Measurements from ENCODE around the gene NKTR.

Gene NKTR

GRCh38 chr3:42600111-42600957 lies at the start of gene NKTR:
Gene NKTR, plus strand, starts transcription at chr3:42600686. Its CDS starts 321 bp downstream, at chr3:42601007.
- TF ChIP-seq REST (IDR thresholded peaks at IDR 0.05; ENCODE audit: low read depth) = no peak
- TF ChIP-seq EGR1 (IDR thresholded peaks at IDR 0.05) = peak; percentile 100
- TF ChIP-seq MAX (IDR thresholded peaks at IDR 0.05) = peak; percentile 73
- no peak for TF ChIP-seq FOXM1 (IDR thresholded peaks at IDR 0.05; ENCODE audit: borderline replicate concordance, low read depth)
- peak; percentile 61 for TF ChIP-seq TAF1 (IDR thresholded peaks at IDR 0.05; ENCODE audit: low read depth)
- no peak for TF ChIP-seq TCF12 (IDR thresholded peaks at IDR 0.05; ENCODE audit: low read depth)
- no peak for TF ChIP-seq USF1 (IDR thresholded peaks at IDR 0.05)
- TF ChIP-seq RAD21 (IDR thresholded peaks at IDR 0.05; ENCODE audit: low read depth) = no peak
- TF ChIP-seq ZBTB7A (IDR thresholded peaks at IDR 0.05; ENCODE audit: low read depth) = no peak
- TF ChIP-seq TEAD4 (IDR thresholded peaks at IDR 0.05) = peak; percentile 69; the same call in 1 of the 2 replicates
- TF ChIP-seq NFIC (IDR thresholded peaks at IDR 0.05) = peak; percentile 43; the same call in 1 of the 2 replicates
- TF ChIP-seq YY1 (IDR thresholded peaks at IDR 0.05; ENCODE audit: low read depth) = peak; percentile 16; the same call in 1 of the 2 replicates
- TF ChIP-seq EP300 (IDR thresholded peaks at IDR 0.05; ENCODE audit: borderline replicate concordance) = no peak
- no peak for TF ChIP-seq CEBPB (IDR thresholded peaks at IDR 0.05)
- TF ChIP-seq CREB1 (IDR thresholded peaks at IDR 0.05; ENCODE audit: low read depth) = no peak

DNA sequence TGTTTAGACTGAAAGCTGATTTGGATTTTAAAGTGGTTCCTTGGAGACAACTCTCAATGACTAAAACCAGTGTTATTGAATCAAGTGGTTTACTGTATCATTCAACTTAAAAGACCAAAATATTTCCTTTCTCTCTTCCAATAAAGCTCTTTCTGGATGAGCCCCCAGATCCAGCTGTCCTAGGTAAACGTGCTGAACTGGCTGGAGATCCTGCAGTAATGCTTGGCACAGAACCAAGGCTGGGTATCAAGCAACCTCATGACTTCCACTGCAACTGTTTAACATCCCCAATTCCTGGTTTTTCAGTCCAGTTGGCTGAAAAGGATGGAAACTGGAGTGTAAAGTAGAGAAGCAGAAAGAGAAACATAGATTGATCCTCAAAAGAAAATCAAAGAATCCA lies 47.7 kb upstream of the NKTR start:
- no peak for TF ChIP-seq USF1 (IDR thresholded peaks at IDR 0.05)
- TF ChIP-seq ZBTB7A (IDR thresholded peaks at IDR 0.05; ENCODE audit: low read depth) = no peak
- TF ChIP-seq YY1 (IDR thresholded peaks at IDR 0.05; ENCODE audit: low read depth) = no peak
- TF ChIP-seq TEAD4 (IDR thresholded peaks at IDR 0.05) = no peak
- TF ChIP-seq TAF1 (IDR thresholded peaks at IDR 0.05; ENCODE audit: low read depth) = no peak
- no peak for TF ChIP-seq CREB1 (IDR thresholded peaks at IDR 0.05; ENCODE audit: low read depth)
- TF ChIP-seq CEBPB (IDR thresholded peaks at IDR 0.05) = no peak
- no peak for TF ChIP-seq EP300 (IDR thresholded peaks at IDR 0.05; ENCODE audit: borderline replicate concordance)
- no peak for TF ChIP-seq TCF12 (IDR thresholded peaks at IDR 0.05; ENCODE audit: low read depth)
- no peak for TF ChIP-seq NFIC (IDR thresholded peaks at IDR 0.05)
- TF ChIP-seq MAX (IDR thresholded peaks at IDR 0.05) = no peak
- TF ChIP-seq REST (IDR thresholded peaks at IDR 0.05; ENCODE audit: low read depth) = no peak
- TF ChIP-seq RAD21 (IDR thresholded peaks at IDR 0.05; ENCODE audit: low read depth) = no peak
- TF ChIP-seq FOXM1 (IDR thresholded peaks at IDR 0.05; ENCODE audit: borderline replicate concordance, low read depth) = no peak
- TF ChIP-seq EGR1 (IDR thresholded peaks at IDR 0.05) = no peak

DNA sequence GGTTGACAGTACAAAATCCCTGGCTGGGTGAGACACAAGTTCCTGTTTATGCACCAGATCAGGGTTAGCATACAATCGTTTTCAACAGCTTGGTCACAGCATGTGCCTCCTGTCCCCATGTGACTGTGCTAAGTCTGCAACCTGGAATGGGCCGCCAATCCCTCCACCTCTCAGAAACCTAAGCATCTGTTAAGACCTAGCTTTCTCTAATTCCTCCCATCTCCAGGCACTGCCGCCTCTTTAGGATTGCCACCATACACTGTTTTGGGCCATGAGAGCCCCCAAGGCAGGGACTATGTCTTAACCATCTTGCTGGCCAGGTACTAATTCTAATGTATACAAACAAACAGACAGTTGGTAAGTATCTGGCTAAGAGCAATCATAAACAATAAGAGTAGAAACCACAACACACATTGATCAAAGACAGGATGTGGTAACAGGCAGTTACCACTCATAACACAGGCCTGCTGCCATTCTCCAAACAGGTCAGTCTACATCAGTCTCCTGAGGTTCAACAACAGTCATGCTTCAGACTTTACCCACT lies 44.3 kb upstream of the NKTR start:
- TF ChIP-seq USF1 (IDR thresholded peaks at IDR 0.05) (no peak), EGR1 (IDR thresholded peaks at IDR 0.05) (no peak), REST (IDR thresholded peaks at IDR 0.05; ENCODE audit: low read depth) (no peak), RAD21 (IDR thresholded peaks at IDR 0.05; ENCODE audit: low read depth) (no peak), FOXM1 (IDR thresholded peaks at IDR 0.05; ENCODE audit: borderline replicate concordance, low read depth) (no peak), CREB1 (IDR thresholded peaks at IDR 0.05; ENCODE audit: low read depth) (no peak), TEAD4 (IDR thresholded peaks at IDR 0.05) (no peak), MAX (IDR thresholded peaks at IDR 0.05) (no peak), TAF1 (IDR thresholded peaks at IDR 0.05; ENCODE audit: low read depth) (no peak), ZBTB7A (IDR thresholded peaks at IDR 0.05; ENCODE audit: low read depth) (no peak), EP300 (IDR thresholded peaks at IDR 0.05; ENCODE audit: borderline replicate concordance) (no peak), CEBPB (IDR thresholded peaks at IDR 0.05) (no peak), YY1 (IDR thresholded peaks at IDR 0.05; ENCODE audit: low read depth) (no peak)
